ENCODE results near the gene CLEC19A.

GRCh38 chr16:19265380-19265930 is 20.1 kb upstream of the CLEC19A start:
- TF ChIP-seq NR2F2 (IDR thresholded peaks at IDR 0.05) (no peak), CTCF (IDR thresholded peaks at IDR 0.05; ENCODE audit: low read depth, low read length, missing input control) (no peak), YY1 (IDR thresholded peaks at IDR 0.05) (no peak), MAX (IDR thresholded peaks at IDR 0.05) (no peak), ZBTB33 (IDR thresholded peaks at IDR 0.05) (no peak), SP1 (IDR thresholded peaks at IDR 0.05) (no peak), EGR1 (IDR thresholded peaks at IDR 0.05; ENCODE audit: low read depth in 2 of 2) (no peak), TAF1 (conservative IDR thresholded peaks at IDR 0.05) (no peak), REST (IDR thresholded peaks at IDR 0.05) (no peak)

Measured in liver (tissue), 3 donors.